Hindlimb muscle (tissue), 1 donor: ENCODE data around the gene TRPM3. TPM values are rescaled to one million over a fixed set of nuclear protein-coding genes. Genes with fewer than 3 reads are reported as not detected.
"Not testable (repeated sequence)": the region's sequence is repeated elsewhere in the genome, so short reads cannot be mapped to it uniquely, and the experiment has no call there.

Source experiments
- DNase-seq: peaks from one replicate; pipeline ENCODE4 v3.0.0-alpha.2; 2013
- polyA plus RNA-seq: library from polyadenylated mRNA; unstranded; fragments of 120-200 nt; gene quantifications from one replicate; pipeline ENCODE4 v1.2.1, GENCODE V29; 2013; ENCODE audit not compliant: insufficient read length

TRPM3 gene
- polyA plus RNA-seq, 1 donor: 0.25 TPM

DNA sequence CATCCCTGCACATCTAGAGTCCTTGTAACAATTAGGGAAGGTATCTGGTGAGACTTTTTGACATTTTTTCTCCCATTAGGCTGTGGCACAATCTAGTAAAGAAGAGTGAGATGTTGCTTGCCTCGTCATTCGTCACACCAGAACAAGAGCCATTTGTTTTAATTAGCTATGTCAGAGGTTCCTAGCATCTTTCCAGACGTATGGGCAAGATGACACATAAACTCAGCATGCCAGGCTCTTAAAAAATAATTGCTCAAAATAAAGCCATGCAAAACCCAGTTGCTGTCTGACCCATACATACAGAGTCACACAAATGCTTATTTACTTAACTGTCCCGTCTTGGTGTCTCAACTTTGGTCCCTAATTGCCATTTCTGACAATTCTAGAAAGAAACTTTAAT lies 125.9 kb downstream of the TRPM3 start:
- DNase-seq: no peak

DNA sequence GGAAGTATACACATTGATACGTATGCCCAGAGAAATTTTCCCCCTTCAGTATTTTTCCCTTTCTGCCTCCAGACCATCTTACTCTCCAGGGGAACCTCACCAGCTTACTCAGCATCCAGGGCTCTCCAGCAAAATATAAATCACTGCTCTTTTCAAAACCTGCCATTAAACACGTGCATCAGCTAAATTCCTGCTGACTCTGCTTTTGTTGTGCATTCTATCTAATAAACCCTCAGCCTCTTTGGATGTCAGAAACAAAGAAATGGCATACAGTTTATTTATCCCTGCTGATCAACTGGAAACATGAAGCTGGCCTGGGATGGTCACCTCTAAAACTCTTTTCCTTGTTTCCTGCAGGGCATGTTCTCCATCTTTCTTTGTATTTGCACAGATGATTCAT lies 126.8 kb downstream of the TRPM3 start:
- no peak for DNase-seq

DNA sequence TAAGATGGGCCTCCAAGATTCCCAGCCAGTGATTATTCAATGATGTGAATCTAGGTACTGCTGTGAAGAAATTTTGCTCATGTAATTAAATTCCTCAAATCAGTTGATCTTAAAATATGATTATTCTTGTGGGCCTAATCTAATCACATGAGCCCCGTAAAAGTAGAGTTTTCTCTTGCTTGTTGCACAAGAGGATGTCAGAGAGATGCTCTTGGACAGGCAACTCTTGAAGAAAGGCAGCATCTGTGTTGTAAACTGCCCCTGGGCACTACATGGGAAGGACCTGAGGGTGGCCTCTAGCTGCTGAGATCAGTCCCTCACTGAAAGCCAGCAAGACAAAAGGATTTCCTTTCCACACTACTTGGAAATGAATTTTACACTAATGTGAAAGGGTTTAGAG lies 132.9 kb downstream of the TRPM3 start:
- DNase-seq: no peak

DNA sequence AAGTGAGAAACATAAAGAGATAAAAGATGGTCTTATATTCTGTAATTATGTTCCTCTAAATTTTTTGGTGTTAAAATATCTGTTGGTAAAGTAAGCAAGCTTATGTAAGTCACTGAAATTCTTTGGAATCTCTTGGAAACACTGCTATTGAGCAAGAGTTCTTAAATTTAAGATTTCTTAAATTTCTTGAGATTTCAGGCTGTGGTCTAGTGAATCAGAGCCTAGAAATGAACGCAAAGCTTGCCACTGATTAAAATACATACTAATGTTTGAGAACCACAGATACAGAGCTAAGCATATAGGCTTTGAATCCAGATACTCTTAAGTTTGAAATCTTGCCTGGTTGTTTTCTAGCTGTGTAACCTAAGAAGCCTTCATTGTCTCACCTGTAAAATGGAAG lies 133.4 kb downstream of the TRPM3 start:
- no peak for DNase-seq

DNA sequence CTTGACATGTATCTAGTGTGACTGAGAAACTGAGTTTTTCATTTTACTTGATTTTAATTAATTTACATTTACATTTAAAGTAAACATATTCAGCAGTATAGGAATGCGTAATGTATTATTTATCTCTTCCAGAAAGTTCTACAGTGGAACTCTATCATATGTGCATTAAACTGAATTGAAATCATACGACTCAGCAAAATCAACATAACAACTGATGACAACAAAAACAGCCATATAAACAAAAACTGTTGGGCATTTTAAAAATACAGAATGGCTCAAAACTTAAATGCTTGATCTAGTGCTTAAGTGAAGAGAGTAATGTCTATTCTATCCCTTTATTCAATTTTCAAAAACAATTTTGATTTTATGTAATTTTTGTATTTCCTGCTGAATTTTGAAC lies 134.4 kb downstream of the TRPM3 start:
- DNase-seq: no peak

DNA sequence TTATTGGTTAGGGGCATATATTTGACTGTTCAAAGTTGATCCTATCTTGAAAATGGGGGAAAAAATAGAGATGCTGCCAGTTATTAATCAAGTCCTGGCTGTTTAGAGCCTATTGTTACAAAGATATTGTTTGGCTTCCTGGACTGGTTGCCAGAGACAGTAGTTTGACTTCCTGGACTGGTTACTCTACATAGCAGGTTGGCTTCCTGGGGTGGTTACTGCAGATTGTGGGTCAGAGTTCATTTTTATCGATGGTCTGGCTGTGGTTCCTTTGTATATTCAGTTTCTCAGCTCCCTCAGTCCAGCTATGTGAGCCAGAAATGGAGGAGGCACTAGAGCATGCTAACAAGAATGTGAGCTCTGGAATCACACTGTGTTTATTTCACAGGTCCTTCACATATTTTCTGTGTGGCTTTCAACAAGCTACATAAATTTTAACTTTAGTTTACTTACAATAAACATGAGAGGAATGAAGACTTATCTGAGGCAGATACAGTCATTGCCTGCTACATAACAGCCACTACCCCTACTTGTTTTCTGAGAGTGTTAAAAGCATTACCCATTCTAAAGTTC lies 137.6 kb downstream of the TRPM3 start:
- DNase-seq: no peak

DNA sequence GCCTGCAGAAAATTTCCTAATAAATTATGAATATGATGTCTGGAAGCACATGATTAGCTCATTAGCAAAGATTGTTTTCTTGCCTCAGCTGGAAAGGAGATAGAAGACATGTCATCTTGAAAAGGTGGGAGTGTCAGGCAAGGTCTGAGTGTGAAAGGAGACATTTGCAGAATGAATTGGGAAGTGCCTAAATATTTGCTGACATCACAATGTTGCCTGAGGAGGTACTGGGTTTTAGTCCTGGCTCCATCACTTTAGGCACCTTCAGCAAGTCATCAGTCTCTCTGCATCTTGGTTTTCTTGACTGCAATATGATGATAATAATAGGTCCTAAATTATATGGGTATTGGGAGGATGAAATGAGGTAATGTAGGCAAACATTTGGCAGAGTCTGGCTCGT lies 140.1 kb downstream of the TRPM3 start:
- DNase-seq: no peak

DNA sequence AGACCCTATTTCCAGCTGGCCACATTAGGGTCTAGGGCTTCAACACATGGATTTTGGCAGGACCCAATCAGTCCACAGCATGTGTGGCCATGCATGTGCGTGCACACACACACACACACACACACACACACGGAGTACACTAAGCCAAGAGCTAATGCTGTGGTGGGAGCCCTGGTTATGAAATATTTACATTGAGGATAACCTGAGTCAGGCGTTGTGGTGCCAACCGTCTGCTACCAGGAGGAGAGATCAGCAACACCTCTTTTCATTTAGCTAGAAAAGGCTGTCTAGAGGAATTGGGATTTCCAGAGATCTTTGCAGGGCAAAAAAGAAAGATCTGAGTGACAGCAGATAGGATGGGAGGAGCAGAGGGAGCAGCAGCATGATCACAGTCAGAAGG lies 141.5 kb downstream of the TRPM3 start:
- no peak for DNase-seq

DNA sequence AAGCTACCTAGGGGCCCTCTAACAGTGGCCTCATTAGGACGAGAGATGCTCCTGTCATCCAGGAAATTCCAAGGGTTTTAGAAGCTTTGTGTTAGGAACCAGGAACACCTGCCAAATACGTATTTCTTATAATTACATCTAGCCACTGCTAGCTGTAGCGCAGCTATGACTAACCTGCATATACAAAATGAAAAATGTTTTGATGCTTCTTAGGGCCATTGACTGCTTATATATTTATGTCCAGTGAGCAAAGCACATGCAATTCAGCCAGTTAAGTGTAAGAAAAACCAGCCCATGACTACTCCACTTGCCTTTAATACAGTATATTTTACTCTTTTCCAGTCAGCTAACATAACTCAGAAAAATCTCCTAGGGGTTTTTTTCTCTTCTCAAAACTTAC lies 143.3 kb downstream of the TRPM3 start:
- no peak for DNase-seq

DNA sequence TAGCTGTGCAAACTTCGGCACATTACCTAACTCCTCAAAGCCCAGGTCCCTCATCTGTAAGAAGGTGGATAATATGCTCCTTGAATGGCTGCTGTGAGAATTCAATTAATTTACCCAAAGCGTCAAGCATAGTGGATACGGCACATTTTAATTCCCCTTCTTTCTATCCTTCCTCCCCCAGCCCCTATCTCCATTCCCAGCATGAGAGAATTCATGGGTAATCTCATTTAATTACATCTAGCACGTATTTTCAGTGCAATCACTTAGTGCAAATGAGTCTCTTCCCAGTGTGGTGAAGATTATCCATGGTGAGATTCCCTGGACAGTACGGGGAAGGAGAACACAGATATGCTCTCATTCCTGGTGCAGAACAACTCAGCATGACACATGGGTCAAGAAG lies 145.6 kb downstream of the TRPM3 start:
- no peak for DNase-seq

DNA sequence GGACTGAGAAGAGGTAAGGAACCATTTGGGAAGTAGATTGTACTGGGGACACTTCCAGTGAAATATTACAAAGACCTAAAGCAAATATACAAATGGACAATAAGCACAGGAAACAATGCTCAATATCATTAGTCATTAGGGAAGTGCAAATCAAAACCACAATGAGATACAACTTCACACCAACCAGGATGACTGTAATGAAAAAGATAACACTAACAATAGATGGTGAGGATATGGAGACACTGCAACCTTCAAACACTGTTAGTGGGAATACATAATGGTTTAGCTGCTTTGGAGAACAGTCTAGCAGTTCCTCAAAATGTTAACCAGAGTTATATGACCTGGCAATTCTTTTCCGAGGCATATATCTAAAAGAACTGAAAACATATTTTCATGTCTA lies 149.7 kb downstream of the TRPM3 start:
- no peak for DNase-seq

DNA sequence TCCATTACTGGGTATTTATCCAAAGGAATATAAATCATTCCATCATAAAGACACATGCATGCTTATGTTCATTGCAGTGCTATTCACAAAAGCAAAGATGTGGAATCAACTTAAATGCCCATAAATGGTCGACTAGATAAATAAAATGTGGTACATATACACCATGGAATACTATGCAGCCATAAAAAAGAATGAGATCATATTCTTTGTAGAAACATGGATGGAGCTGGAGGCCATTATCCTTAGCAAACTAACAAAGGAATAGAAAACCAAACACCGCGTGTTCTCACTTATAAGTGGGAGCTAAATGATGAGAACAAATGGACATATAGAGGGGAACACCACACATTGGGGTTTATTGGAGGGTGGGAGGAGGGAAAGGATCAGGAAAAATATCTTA lies 155.0 kb downstream of the TRPM3 start:
- not testable (repeated sequence) for DNase-seq

DNA sequence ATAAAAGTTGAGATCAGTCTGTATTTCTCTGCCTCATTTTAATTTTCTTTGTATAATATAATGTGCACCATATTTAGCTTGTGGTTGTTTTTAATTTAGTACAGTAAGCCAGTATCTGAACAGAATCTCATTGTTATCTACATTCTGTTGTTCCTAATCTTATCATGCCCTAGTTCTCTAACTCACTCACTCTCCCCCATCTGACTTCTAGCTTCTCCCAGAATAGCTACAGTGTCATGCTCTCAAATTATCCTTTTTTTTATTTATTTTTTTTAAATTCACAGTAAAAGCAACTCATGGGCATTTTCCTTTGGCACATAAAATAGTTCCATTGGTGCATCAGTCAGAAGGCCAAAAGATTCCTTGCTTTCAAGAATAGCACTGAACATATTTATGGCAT lies 156.6 kb downstream of the TRPM3 start:
- no peak for DNase-seq

DNA sequence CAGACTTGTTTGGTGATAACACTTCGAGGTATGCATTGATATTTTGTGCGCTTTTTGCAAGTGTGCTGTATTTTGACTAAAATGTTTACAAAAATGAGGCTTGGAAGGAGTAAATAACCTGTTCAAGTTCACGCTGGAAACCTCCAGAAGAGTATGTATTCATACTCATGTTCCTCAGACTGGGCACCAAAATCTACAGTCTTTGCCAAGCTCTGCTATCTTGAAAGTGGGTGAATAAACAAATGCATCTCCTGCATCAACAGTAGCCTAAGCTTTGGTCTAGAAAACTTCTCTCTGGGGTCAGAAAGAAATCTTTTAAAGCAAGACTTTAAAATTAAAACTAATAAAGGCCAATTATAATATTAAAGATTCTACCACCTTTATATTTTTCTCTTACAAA lies 157.9 kb downstream of the TRPM3 start:
- DNase-seq: no peak

DNA sequence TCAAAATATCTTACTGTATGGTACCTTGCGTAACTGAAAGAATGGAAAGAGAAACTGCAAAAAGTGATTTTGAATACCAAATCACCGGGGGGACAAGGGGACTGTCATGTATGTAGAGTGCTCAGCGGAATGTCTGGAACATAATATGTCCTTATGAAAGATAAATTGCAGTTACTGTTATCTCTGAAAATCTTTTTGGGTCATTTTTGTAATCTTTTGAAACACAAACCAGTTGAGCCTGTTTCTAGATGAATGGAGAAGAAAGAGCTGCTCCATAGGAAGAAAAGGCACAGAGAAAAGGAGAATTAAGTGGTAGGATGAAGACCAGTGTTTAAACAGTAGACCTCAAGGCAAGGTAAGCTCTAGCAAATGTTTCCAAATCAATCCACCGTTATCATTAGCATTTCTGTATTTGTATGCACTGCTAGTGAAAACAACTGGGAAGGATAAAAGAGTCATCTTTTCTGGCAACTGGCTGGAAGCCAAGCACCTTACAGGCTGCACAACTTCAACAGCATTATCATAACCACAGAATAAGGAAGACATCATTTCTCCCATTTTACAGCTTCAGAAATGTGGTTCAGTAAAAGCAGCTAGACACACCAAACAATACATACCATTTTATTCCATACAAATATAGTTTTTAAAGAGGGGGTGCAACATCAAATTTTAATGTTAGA lies 158.5 kb downstream of the TRPM3 start:
- no peak for DNase-seq

DNA sequence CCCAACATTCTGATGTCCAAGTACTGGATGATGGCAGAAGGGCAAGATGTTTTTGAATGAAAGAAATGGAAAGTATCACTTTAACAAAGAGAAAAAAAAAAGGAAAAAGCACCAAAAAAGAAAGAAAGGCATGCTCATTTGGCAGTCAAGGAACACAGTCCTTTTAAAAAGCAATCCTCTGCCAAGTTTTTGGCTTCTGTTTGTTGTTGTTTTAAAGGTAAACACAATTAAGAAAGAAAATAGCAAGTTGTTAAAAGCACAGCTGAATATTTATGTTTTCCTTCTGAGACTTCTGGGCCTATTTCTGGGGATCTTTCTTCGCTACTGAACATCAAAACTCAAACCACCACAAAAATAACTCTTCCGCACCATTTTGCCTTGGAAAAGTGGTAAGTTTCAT lies 162.1 kb downstream of the TRPM3 start:
- no peak for DNase-seq

DNA sequence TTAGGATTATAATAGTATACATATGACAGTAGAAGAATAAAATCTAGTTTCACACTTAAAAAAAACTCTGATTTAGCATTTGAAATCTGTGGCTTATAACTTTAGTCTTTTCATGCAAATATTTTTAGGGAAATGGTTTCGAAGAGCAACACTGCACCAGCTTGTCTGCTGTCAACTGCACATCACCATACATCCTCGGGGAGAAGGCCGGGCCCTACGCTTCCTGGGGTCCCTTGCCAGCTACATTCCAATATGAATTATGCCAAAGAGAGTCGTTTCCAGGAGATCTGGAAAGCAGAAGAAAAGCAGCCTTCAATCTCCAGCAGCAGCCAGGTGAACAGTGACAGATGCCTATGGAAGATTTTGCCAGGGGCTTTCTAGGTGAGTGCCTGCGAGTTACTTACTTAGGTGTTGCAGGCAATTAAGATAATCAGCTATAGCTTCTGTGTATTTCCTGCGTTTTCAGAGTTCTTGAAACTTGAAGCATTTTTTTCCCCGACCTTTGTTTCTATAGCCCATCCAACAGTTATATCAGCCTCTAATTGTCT lies 166.8 kb downstream of the TRPM3 start:
- DNase-seq: no peak

DNA sequence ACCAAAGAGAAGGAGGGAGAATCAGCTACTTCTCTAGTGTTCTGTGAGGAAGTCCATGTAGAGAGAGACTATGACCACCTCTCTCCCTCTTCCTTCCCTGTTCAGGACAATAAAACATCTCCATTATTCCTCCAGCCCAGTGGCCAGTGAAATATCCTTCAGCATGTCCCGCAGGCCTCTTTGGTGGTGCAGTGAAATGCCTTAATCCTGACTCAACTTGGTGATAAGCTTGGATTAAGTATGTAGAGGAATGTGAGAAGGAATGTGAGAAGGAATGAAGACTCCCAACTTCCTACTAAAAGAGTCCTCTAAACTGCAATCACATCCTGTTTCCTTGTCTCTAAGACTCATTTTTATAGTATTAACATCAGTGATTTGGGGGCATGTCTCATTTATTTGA lies 167.3 kb downstream of the TRPM3 start:
- DNase-seq: no peak

DNA sequence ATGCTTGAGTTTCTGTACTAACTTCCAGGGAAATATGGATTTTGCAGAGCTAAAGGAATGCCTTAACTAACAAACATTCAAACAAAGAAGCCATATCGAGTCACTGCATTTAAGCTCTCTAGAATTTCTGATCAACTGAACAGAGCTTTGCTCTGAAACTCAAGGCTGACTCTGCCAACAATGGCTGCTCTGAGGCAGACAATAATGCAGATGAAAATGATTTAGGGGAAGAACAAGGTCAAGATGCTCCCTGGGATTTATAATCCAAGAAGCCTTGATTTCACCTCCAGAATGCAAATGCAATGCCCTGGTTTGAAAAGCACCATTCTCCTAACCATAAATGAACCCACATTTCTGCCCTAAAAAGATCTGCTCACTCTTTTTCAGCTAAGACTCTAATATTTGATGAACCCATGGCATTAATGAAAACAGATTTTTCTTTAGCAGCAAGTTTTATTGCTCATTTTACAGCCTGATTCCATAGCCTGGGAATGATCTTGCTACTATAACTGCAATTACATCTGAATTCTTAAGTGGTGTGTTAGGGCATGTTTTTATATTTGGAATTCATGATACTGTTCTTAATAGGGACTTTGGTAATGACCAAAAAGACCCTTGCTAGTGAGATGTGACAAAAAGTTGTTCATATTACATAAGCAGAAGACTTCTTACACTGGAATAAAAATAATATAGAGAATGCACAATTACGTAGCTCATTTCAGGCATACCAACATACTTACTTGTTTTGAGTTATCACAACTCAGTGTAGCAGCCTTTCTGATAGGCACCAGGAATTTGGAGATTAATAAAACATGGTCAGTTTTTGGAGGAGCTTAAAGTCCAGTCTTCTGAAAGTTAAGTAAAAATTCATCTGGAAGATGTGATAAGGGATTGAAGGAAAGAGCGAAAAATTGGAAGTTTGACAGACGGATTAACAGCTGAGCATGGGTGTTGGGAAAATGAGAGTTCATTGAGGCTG lies 169.4 kb downstream of the TRPM3 start:
- no peak for DNase-seq

DNA sequence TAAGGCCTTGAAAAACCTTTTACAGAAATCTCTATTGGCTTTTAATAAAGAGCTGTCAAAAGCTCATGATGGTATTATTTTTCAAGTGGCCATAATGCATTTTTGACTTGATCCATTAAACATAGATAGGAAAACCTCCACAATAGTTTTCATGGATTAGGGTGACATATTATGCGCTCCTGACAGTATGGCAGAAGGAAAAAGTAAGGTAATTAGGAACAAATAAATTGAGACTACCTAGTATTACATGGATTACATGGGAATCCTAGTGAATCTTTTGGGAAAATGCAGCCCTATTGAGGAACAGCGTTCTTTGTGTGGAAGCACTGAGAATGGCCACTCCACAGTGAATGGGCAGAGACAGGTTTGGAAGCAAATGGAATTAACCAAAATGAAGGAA lies 171.2 kb downstream of the TRPM3 start:
- no peak for DNase-seq

DNA sequence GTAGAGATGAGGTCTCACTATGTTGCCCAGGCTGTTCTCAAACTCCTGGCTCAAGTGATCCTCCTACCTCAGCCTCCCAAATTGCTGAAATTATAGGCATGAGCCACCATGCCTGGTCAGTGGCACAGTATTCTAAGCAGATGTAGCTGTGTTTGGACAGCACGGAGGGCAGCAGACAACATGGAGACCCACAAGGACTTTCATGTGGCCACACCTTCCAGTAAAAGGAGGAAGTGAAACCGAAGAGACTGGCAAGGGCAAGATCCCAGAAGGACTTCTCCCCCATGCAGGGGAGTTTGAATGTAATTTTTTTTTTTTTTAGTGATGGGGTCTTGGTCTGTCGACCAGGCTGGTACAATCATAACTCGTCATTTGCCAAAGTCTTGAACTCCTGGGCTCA lies 172.2 kb downstream of the TRPM3 start:
- DNase-seq: no peak

DNA sequence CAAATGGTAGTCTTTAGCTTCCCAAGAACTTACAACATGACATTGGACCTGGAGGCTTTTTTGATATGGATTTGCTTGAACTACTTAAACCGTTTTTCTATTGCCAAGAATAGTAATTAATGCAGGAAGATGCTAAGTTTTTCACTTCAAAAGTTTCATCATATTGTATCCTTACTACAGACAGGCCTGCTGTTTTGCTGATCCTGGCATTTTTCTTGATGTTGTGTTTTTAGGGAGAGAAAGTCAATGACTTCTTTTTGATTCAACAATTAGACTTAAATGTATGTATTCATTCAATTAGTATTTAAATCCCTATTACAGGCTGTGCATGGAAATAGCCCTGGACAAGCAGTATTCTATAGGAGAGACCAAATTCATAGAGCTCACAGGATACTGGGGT lies 172.7 kb downstream of the TRPM3 start:
- DNase-seq: no peak

DNA sequence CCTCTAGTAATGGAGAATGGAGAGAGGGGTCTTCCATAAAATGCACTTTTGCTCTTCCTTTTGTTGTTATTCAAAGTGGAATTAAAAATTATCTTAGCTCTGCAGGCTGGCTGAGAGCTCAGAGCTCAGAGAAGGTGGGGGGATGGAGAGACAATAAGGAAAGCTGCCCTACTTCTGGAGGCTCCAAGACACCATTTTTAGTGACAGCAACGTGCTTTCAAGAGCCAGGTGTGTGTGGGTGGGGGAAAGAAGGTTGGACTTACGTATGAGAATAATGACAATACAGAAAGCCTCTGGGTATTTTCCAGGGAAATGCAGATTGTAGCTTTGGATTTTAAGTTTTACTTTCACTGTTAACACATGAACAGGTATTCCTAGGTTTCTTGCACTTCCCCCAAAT lies 173.9 kb downstream of the TRPM3 start:
- DNase-seq: no peak

DNA sequence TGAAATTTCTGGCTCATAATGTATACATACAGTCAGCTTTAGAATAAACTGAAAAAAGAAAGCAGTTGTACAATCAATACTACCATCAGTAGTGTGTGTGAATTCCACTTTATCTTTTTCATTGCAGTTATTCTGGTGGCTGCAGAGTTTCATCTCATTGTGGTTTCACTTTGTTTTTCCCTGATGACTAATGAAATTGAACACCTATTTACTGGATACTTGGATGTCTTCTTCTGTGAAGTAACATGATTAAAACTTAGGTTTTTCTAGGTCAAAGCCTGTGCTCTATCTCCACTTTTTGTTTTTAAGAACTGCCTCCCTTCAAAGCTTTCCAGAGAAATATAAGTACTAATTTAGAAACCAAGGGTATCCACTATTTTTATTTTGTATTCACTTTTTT lies 174.3 kb downstream of the TRPM3 start:
- DNase-seq: no peak
